Measurements from ENCODE around the gene ETHE1.

DNA sequence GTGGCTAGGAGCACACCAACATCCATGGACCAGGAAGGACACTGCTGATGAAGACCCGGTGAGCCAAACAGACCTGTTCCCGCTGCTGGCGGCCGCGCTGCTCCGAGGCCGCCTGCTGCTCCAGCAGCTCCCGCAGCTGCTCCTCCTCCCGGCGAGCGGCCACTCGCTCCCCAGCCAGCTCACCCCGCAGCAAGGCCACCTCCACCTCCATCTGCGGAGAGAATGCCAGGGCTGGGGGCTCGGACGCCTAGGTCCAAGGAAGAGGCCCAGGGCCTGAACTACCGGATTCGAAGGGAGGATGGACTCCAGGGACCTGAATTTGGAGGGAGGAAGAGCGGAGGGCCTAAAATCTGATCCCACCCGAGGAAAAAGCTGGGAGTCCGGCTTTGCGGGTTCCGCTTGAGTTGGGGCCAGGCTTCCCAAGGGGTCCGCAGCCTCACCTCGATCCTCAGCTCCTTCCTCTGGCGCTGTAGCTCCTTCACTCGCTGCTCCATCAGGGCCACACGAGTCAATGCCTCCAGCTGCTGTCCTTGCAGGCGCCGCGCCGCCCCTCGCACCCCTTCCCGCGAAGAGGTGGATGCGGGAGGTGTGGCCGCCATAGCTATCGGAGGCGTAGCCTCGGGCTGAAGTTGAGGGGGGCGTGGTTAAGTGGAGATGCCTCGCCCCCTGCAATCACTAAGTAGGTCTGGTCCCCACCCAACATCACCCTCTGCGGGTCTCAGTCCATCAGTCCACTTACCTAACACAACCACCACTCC lies 25.2 kb downstream of the ETHE1 start:
- TF ChIP-seq, protein P1, sequence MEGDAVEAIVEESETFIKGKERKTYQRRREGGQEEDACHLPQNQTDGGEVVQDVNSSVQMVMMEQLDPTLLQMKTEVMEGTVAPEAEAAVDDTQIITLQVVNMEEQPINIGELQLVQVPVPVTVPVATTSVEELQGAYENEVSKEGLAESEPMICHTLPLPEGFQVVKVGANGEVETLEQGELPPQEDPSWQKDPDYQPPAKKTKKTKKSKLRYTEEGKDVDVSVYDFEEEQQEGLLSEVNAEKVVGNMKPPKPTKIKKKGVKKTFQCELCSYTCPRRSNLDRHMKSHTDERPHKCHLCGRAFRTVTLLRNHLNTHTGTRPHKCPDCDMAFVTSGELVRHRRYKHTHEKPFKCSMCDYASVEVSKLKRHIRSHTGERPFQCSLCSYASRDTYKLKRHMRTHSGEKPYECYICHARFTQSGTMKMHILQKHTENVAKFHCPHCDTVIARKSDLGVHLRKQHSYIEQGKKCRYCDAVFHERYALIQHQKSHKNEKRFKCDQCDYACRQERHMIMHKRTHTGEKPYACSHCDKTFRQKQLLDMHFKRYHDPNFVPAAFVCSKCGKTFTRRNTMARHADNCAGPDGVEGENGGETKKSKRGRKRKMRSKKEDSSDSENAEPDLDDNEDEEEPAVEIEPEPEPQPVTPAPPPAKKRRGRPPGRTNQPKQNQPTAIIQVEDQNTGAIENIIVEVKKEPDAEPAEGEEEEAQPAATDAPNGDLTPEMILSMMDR (IDR thresholded peaks at IDR 0.05): no peak
- TF ChIP-seq POLR2A (IDR thresholded peaks at IDR 0.05): no peak
